Renal cortex interstitium (tissue), 11 donors: ENCODE measurements around the gene CRTC1. TPM values are rescaled to one million over a fixed set of nuclear protein-coding genes. Genes with fewer than 3 reads are reported as not detected.
"Not testable (repeated sequence)": the region's sequence is repeated elsewhere in the genome, so short reads cannot be mapped to it uniquely, and the experiment has no call there.

Experiments used
- DNase-seq, 11 donors: peaks; one replicate each; pipeline ENCODE4 v3.0.0-alpha.2; 2013; ENCODE audit warnings: low read depth in 9 of 11, low spot score in 4 of 11; ENCODE audit errors: extremely low read depth in 1 of 11
- polyA plus RNA-seq, 3 donors: library from polyadenylated mRNA; unstranded; fragments of 120-200 nt; gene quantifications; one replicate each; pipeline ENCODE4 v1.2.1, GENCODE V29; 2013; ENCODE audit not compliant: insufficient read length in 3 of 3

The CRTC1 gene
- polyA plus RNA-seq, 3 donors, result 15.4 to 27.1 (median 22.7) TPM

- DNase-seq, result no peak
Measured at GRCh38 chr19:18713550-18714117, 30.2 kb downstream of the CRTC1 start.

- DNase-seq, result no peak
Measured at GRCh38 chr19:18715416-18715815, 31.9 kb downstream of the CRTC1 start.

- DNase-seq, result no peak
Measured at GRCh38 chr19:18716857-18717256, 33.4 kb downstream of the CRTC1 start.

GRCh38 chr19:18717601-18718000 is 34.1 kb downstream of the CRTC1 start:
- no peak for DNase-seq

- no peak for DNase-seq
Measured at GRCh38 chr19:18718015-18718526, 34.6 kb downstream of the CRTC1 start.

- DNase-seq, result no peak
Measured at GRCh38 chr19:18718846-18719458, 35.5 kb downstream of the CRTC1 start.

- no peak for DNase-seq
Measured at GRCh38 chr19:18719541-18719940, 36.1 kb downstream of the CRTC1 start.

GRCh38 chr19:18723871-18724377 is 40.4 kb downstream of the CRTC1 start:
- DNase-seq, result no peak

GRCh38 chr19:18725841-18726770 is 42.6 kb downstream of the CRTC1 start:
- DNase-seq, result no peak

- no peak for DNase-seq
Measured at GRCh38 chr19:18726846-18727245, 43.4 kb downstream of the CRTC1 start.

- not testable (repeated sequence) for DNase-seq
Measured at GRCh38 chr19:18727602-18728001, 44.1 kb downstream of the CRTC1 start.

GRCh38 chr19:18729933-18730530 is 46.6 kb downstream of the CRTC1 start:
- no peak for DNase-seq

- DNase-seq, result no peak
Measured at GRCh38 chr19:18730885-18731513, 47.5 kb downstream of the CRTC1 start.

- no peak for DNase-seq
Measured at GRCh38 chr19:18731562-18732008, 48.1 kb downstream of the CRTC1 start.

GRCh38 chr19:18733196-18733647 is 49.7 kb downstream of the CRTC1 start:
- DNase-seq, result no peak

GRCh38 chr19:18733762-18734332 is 50.4 kb downstream of the CRTC1 start:
- DNase-seq, result not testable (repeated sequence)

GRCh38 chr19:18735324-18735723 is 51.8 kb downstream of the CRTC1 start:
- no peak for DNase-seq

GRCh38 chr19:18735752-18736151 is 52.3 kb downstream of the CRTC1 start:
- no peak for DNase-seq
